ENCODE measurements around the gene PTPRK.

The PTPRK gene

GRCh38 chr6:128152551-128152950 is 367.8 kb downstream of the PTPRK start:
- TF ChIP-seq CEBPB (IDR thresholded peaks at IDR 0.05) = no peak

- TF ChIP-seq EGR1 (IDR thresholded peaks at IDR 0.05) = no peak
- TF ChIP-seq NFIC (IDR thresholded peaks at IDR 0.05) = no peak
- no peak for TF ChIP-seq CREB1 (IDR thresholded peaks at IDR 0.05; ENCODE audit: low read depth)
- TF ChIP-seq CEBPB (IDR thresholded peaks at IDR 0.05) = no peak
- TF ChIP-seq USF1 (IDR thresholded peaks at IDR 0.05) = no peak
- no peak for TF ChIP-seq FOXM1 (IDR thresholded peaks at IDR 0.05; ENCODE audit: borderline replicate concordance, low read depth)
- no peak for TF ChIP-seq ZBTB7A (IDR thresholded peaks at IDR 0.05; ENCODE audit: low read depth)
Measured at GRCh38 chr6:128150376-128150775, 370.0 kb downstream of the PTPRK start.

GRCh38 chr6:128149796-128150195 is 370.6 kb downstream of the PTPRK start:
- TF ChIP-seq EP300 (IDR thresholded peaks at IDR 0.05; ENCODE audit: borderline replicate concordance) = no peak

GRCh38 chr6:128144320-128144719 is 376.1 kb downstream of the PTPRK start:
- no peak for TF ChIP-seq FOXM1 (IDR thresholded peaks at IDR 0.05; ENCODE audit: borderline replicate concordance, low read depth)
- TF ChIP-seq RAD21 (IDR thresholded peaks at IDR 0.05; ENCODE audit: low read depth) = no peak
- TF ChIP-seq TAF1 (IDR thresholded peaks at IDR 0.05; ENCODE audit: low read depth) = no peak
- TF ChIP-seq ZBTB7A (IDR thresholded peaks at IDR 0.05; ENCODE audit: low read depth) = no peak
- no peak for TF ChIP-seq EP300 (IDR thresholded peaks at IDR 0.05; ENCODE audit: borderline replicate concordance)
- TF ChIP-seq MAX (IDR thresholded peaks at IDR 0.05) = no peak
- TF ChIP-seq TCF12 (IDR thresholded peaks at IDR 0.05; ENCODE audit: low read depth) = no peak
- TF ChIP-seq USF1 (IDR thresholded peaks at IDR 0.05) = no peak
- TF ChIP-seq REST (IDR thresholded peaks at IDR 0.05; ENCODE audit: low read depth) = no peak
- no peak for TF ChIP-seq TEAD4 (IDR thresholded peaks at IDR 0.05)
- no peak for TF ChIP-seq NFIC (IDR thresholded peaks at IDR 0.05)
- no peak for TF ChIP-seq CREB1 (IDR thresholded peaks at IDR 0.05; ENCODE audit: low read depth)
- TF ChIP-seq CEBPB (IDR thresholded peaks at IDR 0.05) = no peak
- no peak for TF ChIP-seq YY1 (IDR thresholded peaks at IDR 0.05; ENCODE audit: low read depth)

GRCh38 chr6:128141932-128142331 is 378.5 kb downstream of the PTPRK start:
- TF ChIP-seq EP300 (IDR thresholded peaks at IDR 0.05; ENCODE audit: borderline replicate concordance) (no peak), TAF1 (IDR thresholded peaks at IDR 0.05; ENCODE audit: low read depth) (no peak), RAD21 (IDR thresholded peaks at IDR 0.05; ENCODE audit: low read depth) (no peak), TCF12 (IDR thresholded peaks at IDR 0.05; ENCODE audit: low read depth) (no peak)

- no peak for TF ChIP-seq EGR1 (IDR thresholded peaks at IDR 0.05)
- TF ChIP-seq TCF12 (IDR thresholded peaks at IDR 0.05; ENCODE audit: low read depth) = no peak
- TF ChIP-seq CEBPB (IDR thresholded peaks at IDR 0.05) = no peak
- no peak for TF ChIP-seq FOXM1 (IDR thresholded peaks at IDR 0.05; ENCODE audit: borderline replicate concordance, low read depth)
- TF ChIP-seq REST (IDR thresholded peaks at IDR 0.05; ENCODE audit: low read depth) = no peak
- TF ChIP-seq RAD21 (IDR thresholded peaks at IDR 0.05; ENCODE audit: low read depth) = no peak
- TF ChIP-seq YY1 (IDR thresholded peaks at IDR 0.05; ENCODE audit: low read depth) = no peak
- TF ChIP-seq CREB1 (IDR thresholded peaks at IDR 0.05; ENCODE audit: low read depth) = no peak
- no peak for TF ChIP-seq EP300 (IDR thresholded peaks at IDR 0.05; ENCODE audit: borderline replicate concordance)
- no peak for TF ChIP-seq TEAD4 (IDR thresholded peaks at IDR 0.05)
- TF ChIP-seq NFIC (IDR thresholded peaks at IDR 0.05) = no peak
- TF ChIP-seq USF1 (IDR thresholded peaks at IDR 0.05) = no peak
- no peak for TF ChIP-seq TAF1 (IDR thresholded peaks at IDR 0.05; ENCODE audit: low read depth)
Measured at GRCh38 chr6:128139519-128139918, 380.9 kb downstream of the PTPRK start.

GRCh38 chr6:128138694-128139093 is 381.7 kb downstream of the PTPRK start:
- TF ChIP-seq YY1 (IDR thresholded peaks at IDR 0.05; ENCODE audit: low read depth) (no peak), CEBPB (IDR thresholded peaks at IDR 0.05) (no peak), TEAD4 (IDR thresholded peaks at IDR 0.05) (no peak), FOXM1 (IDR thresholded peaks at IDR 0.05; ENCODE audit: borderline replicate concordance, low read depth) (no peak), USF1 (IDR thresholded peaks at IDR 0.05) (no peak), MAX (IDR thresholded peaks at IDR 0.05) (no peak), EGR1 (IDR thresholded peaks at IDR 0.05) (no peak), TAF1 (IDR thresholded peaks at IDR 0.05; ENCODE audit: low read depth) (no peak), EP300 (IDR thresholded peaks at IDR 0.05; ENCODE audit: borderline replicate concordance) (no peak), CREB1 (IDR thresholded peaks at IDR 0.05; ENCODE audit: low read depth) (no peak), TCF12 (IDR thresholded peaks at IDR 0.05; ENCODE audit: low read depth) (no peak), ZBTB7A (IDR thresholded peaks at IDR 0.05; ENCODE audit: low read depth) (no peak), REST (IDR thresholded peaks at IDR 0.05; ENCODE audit: low read depth) (no peak), RAD21 (IDR thresholded peaks at IDR 0.05; ENCODE audit: low read depth) (no peak), NFIC (IDR thresholded peaks at IDR 0.05) (no peak)

Data from Ishikawa (cell line).